Endothelial cell of umbilical vein (primary cell): Measurements from ENCODE around the gene USP35. TPM values are rescaled to one million over a fixed set of nuclear protein-coding genes. Genes with fewer than 3 reads are reported as not detected.

Experiments
- BruUV-seq: library from RNA; stranded (reverse); fragments of 400-500 nt; replicated peaks from 2 replicates; lab custom pipeline; 2021; lab: Mats Ljungman, UMichigan
- CTCF ChIA-PET: fragments of 300-600, 350-600 bp; sonication (Branson Sonifier 250); formaldehyde crosslinking; loops from one replicate; lab custom pipeline; 2021; ENCODE audit warnings: antibody characterized with exemption, inconsistent platforms; lab: Charles Lee
- POLR2A ChIA-PET: fragments of 300-600, 350-600 bp; sonication (Branson Sonifier 250); formaldehyde crosslinking; loops from one replicate; lab custom pipeline; 2021; ENCODE audit warnings: antibody characterized with exemption, inconsistent platforms; lab: Charles Lee
- DNase-seq: peaks from one replicate; pipeline ENCODE4 v3.0.0-alpha.2; 2011; ENCODE audit warnings: low read depth, low spot score
- FAIRE-seq: peaks from 2 replicates; lab custom pipeline; 2011; peaks lifted over from hg19 to GRCh38; lab: Jason Lieb, UNC
- H2AFZ ChIP-seq: 2 replicates; pipeline ENCODE4 v1.6.0; 2012; ENCODE audit warnings: low read depth, low read length, control low read depth, inconsistent platforms
- H3K27ac ChIP-seq: 2 replicates; pipeline ENCODE4 v1.5.1; 2011; ENCODE audit warnings: low read depth, mild to moderate bottlenecking, control low read depth, low read length, moderate library complexity; ENCODE audit not compliant: insufficient read depth
- H3K27me3 ChIP-seq, 2 experiments: 2 replicates each; pipeline versions ENCODE4 v1.6.0 to v1.6.1; 2011; ENCODE audit warnings: low read length in 2 of 2, mixed read lengths in 1 of 2; ENCODE audit not compliant: control insufficient read depth in 2 of 2, insufficient read depth in 2 of 2
- H3K36me3 ChIP-seq, 2 experiments: 2 replicates in 1 of 2; 3 replicates in 1 of 2; pipeline ENCODE4 v1.5.1; 2011; ENCODE audit warnings: low read length in 2 of 2, mild to moderate bottlenecking in 1 of 2, moderate library complexity in 1 of 2; ENCODE audit not compliant: control insufficient read depth in 2 of 2, insufficient read depth in 2 of 2; ENCODE audit errors: extremely low read depth in 1 of 2
- H3K4me1 ChIP-seq: 3 replicates; pipeline ENCODE4 v1.5.1; 2011; ENCODE audit warnings: mild to moderate bottlenecking, low read length; ENCODE audit not compliant: control insufficient read depth, insufficient read depth; ENCODE audit errors: extremely low read depth
- H3K4me2 ChIP-seq: 2 replicates; pipeline ENCODE4 v1.6.1; 2011; ENCODE audit warnings: low read length, control low read depth, mixed read lengths; ENCODE audit not compliant: insufficient read depth
- H3K4me3 ChIP-seq, 3 experiments: fragments of 200-600 bp in 1 of 3; sonication (generic), shearing (Covaris generic) in 1 of 3; replicated peaks in 1 of 3; 2 replicates each; pipeline ENCODE4 v1.5.1; 2011 to 2016; ENCODE audit warnings: control low read depth in 3 of 3, low read length in 3 of 3, mild to moderate bottlenecking in 2 of 3, inconsistent platforms in 1 of 3, low read depth in 1 of 3, moderate library complexity in 1 of 3; ENCODE audit not compliant: insufficient read depth in 1 of 3
- H3K79me2 ChIP-seq: 2 replicates; pipeline ENCODE4 v1.6.0; 2012; ENCODE audit warnings: low read length, inconsistent platforms; ENCODE audit not compliant: control insufficient read depth, insufficient read depth
- H3K9ac ChIP-seq: replicated peaks from 2 replicates; pipeline ENCODE3; 2011; ENCODE audit warnings: low read length, control low read depth; ENCODE audit not compliant: insufficient read depth; ENCODE audit errors: extremely low read depth
- H3K9me1 ChIP-seq: replicated peaks from 3 replicates; pipeline ENCODE4 v1.6.0; 2011; ENCODE audit warnings: mild to moderate bottlenecking, low read length; ENCODE audit not compliant: control insufficient read depth, insufficient read depth; ENCODE audit errors: extremely low read depth
- H3K9me3 ChIP-seq: replicated peaks from 2 replicates; pipeline ENCODE4 v1.5.1; 2012; ENCODE audit warnings: low read length, inconsistent platforms; ENCODE audit not compliant: control insufficient read depth, insufficient read depth
- H4K20me1 ChIP-seq: replicated peaks from 2 replicates; pipeline ENCODE3; 2011; ENCODE audit warnings: mild to moderate bottlenecking, low read length; ENCODE audit not compliant: control insufficient read depth, insufficient read depth; ENCODE audit errors: extremely low read depth
- CTCF ChIP-seq, 2 donors: IDR thresholded peaks; 1 replicate in 1 of 2; 2 replicates in 1 of 2; pipeline ENCODE4 v1.5.1; 2011; ENCODE audit warnings: low read length in 2 of 2, mild to moderate bottlenecking in 2 of 2, moderate library complexity in 2 of 2, control low read depth in 1 of 2, inconsistent platforms in 1 of 2, low read depth in 1 of 2; ENCODE audit not compliant: insufficient read depth in 1 of 2; ENCODE audit errors: extremely low read depth in 1 of 2
- EZH2 ChIP-seq: IDR thresholded peaks from 2 replicates; pipeline ENCODE4 v1.6.1; 2012; ENCODE audit warnings: borderline replicate concordance, low read depth, mild to moderate bottlenecking, moderate library complexity, low read length, inconsistent platforms; ENCODE audit not compliant: severe bottlenecking
- FOS ChIP-seq: IDR thresholded peaks from 2 replicates; pipeline ENCODE4 v1.6.1; 2011; ENCODE audit warnings: mild to moderate bottlenecking, low read length, moderate library complexity, borderline replicate concordance; ENCODE audit not compliant: insufficient read depth
- GATA2 ChIP-seq: IDR thresholded peaks from 2 replicates; pipeline ENCODE4 v1.7.0; 2011; ENCODE audit warnings: low read depth, mild to moderate bottlenecking, moderate library complexity, mixed read lengths, low read length; ENCODE audit not compliant: insufficient read length, insufficient read depth
- JUN ChIP-seq: IDR thresholded peaks from 2 replicates; pipeline ENCODE4 v1.6.1; 2011; ENCODE audit warnings: borderline replicate concordance, low read depth; ENCODE audit not compliant: insufficient read length, insufficient read depth
- MAX ChIP-seq: IDR thresholded peaks from 2 replicates; pipeline ENCODE4 v1.6.1; 2011; ENCODE audit not compliant: insufficient read depth, insufficient read length
- MYC ChIP-seq: IDR thresholded peaks from one replicate; pipeline ENCODE4 v1.6.1; 2011; ENCODE audit warnings: mild to moderate bottlenecking, low read depth, low read length
- POLR2A ChIP-seq: IDR thresholded peaks from 2 replicates; pipeline ENCODE4 v1.6.1; 2012; ENCODE audit warnings: low read depth, mild to moderate bottlenecking, control low read depth, low read length
- POLR2AphosphoS5 ChIP-seq: IDR thresholded peaks from 2 replicates; pipeline ENCODE4 v1.6.1; 2012; ENCODE audit warnings: low read depth, mild to moderate bottlenecking, control low read depth, low read length, moderate library complexity; ENCODE audit not compliant: insufficient read depth
- dilution Hi-C: fragments of 300-500 bp; cut with MboI; formaldehyde crosslinking; loops from one replicate; pipeline ENCODE4 v1.15.0; 2019; ENCODE audit warnings: low sequenced_read_pairs; ENCODE audit not compliant: extremely low pct_ligation_motif_present
- intact Hi-C: fragments of 100-400 bp; cut with micrococcal nuclease; formaldehyde crosslinking; loops from one replicate; pipeline ENCODE4 v1.10.0; 2022
- polyA plus RNA-seq, 4 experiments: library from polyadenylated mRNA; depleted of rRNA in 3 of 4; stranded (reverse) in 3 of 4; unstranded in 1 of 4; fragments of >200 nt; gene quantifications; 2 replicates each; pipeline versions ENCODE4 v1.2.1 to v1.2.3, GENCODE V29; 2011 to 2012; ENCODE audit warnings: missing spikeins in 1 of 4
- total RNA-seq: library from RNA; stranded (reverse); gene quantifications from 2 replicates; pipeline ENCODE4 v1.2.3, GENCODE V29; 2021

USP35 gene
- total and polyA plus RNA-seq, 2 donors (not counting 3 experiments of a cell fraction or from before 2014, with no cell fraction given) = 8.9 to 12.4 TPM

GRCh38 chr11:78234006-78234405 lies 45.3 kb downstream of the USP35 start:
- DNase-seq (no peak), FAIRE-seq (no peak)
- Histone ChIP-seq H3K4me3 (no peak overlapping the region), H3K4me2 (no peak overlapping the region), H3K9me1 (no peaks in the 10 kb centered on the region), H3K79me2 (no peaks in the 10 kb centered on the region), H3K36me3 (peaks cover 0 to 2% of the 10 kb centered on the region in 2 experiments), H3K4me1 (no peaks in the 10 kb centered on the region), H3K9me3 (no peaks in the 10 kb centered on the region), H2AFZ (no peak overlapping the region), H3K27me3 (no peaks in the 10 kb centered on the region), H3K27ac (no peak overlapping the region), H3K9ac (no peak overlapping the region), H4K20me1 (no peaks in the 10 kb centered on the region)
- BruUV-seq = no TSS peak
- TF ChIP-seq EZH2 (no peak), POLR2AphosphoS5 (no peak), JUN (no peak), MYC (no peak), GATA2 (no peak), MAX (no peak), POLR2A (no peak), FOS (no peak), CTCF (IDR thresholded peaks at IDR 0.05; ENCODE audit: extremely low read depth in 1 of 2, insufficient read depth in 1 of 2, low read depth in 1 of 2, low read length in 2 of 2) (no peak)
- POLR2A ChIA-PET = no interaction called here
- intact Hi-C loops (no loop called here), dilution Hi-C loops (no loop called here)
- CTCF ChIA-PET = interaction anchor here (2.0 kb wide), 1 partner anchor 331 kb away, joined by 7 read pairs; no protein-coding TSS in a partner anchor
